HCT116 (cell line): ENCODE measurements around the gene MIEF1. TPM values are rescaled to one million over a fixed set of nuclear protein-coding genes. Genes with fewer than 3 reads are reported as not detected.
A peak's percentile ranks its signal among the peaks of the same experiment; 100 is the strongest.

Source experiments
- ATAC-seq: fragments of 200-7000 bp; cut with Tn5 transposase; 2 replicates; pipeline ENCODE4 v1.9.1; 2020; ENCODE audit warnings: mild to moderate bottlenecking, moderate library complexity
- BruUV-seq: library from RNA; stranded (reverse); fragments of 400-500 nt; replicated peaks from 2 replicates; lab custom pipeline; 2021; lab: Mats Ljungman, UMichigan
- CTCF ChIA-PET: fragments of 300-600 bp; sonication (Branson Sonifier 250); formaldehyde crosslinking; loops from one replicate; lab custom pipeline; 2021; ENCODE audit warnings: antibody characterized with exemption; lab: Charles Lee
- POLR2A ChIA-PET: fragments of 300-600, 350-600 bp; sonication (Branson Sonifier 250); formaldehyde crosslinking; loops from one replicate; lab custom pipeline; 2021; ENCODE audit warnings: antibody characterized with exemption; lab: Charles Lee
- RAD21 ChIA-PET, 2 experiments: fragments of 300-600 bp; sonication (Branson Sonifier 250); formaldehyde crosslinking; loops; one replicate each; lab custom pipeline; 2023; ENCODE audit warnings: low total read pairs in 2 of 2; ENCODE audit not compliant: uncharacterized antibody in 2 of 2, unreplicated experiment in 2 of 2, low non-redundant PET in 1 of 2; lab: Charles Lee
- DNase-seq: peaks from one replicate; pipeline ENCODE4 v3.0.0-alpha.2; 2010; ENCODE audit warnings: low read depth, low spot score
- H2AFZ ChIP-seq: fragments of 200-600 bp; shearing (Covaris generic), sonication (generic); 2 replicates; pipeline ENCODE4 v1.6.1; 2017; ENCODE audit warnings: low read depth, mixed run types, mixed read lengths, antibody characterized with exemption, low read length; ENCODE audit not compliant: poor library complexity, severe bottlenecking
- H3K27ac ChIP-seq: 2 replicates; pipeline ENCODE4 v1.5.1; 2012; ENCODE audit warnings: low read depth, low read length
- H3K27me3 ChIP-seq: fragments of 200-600 bp; sonication (generic); 2 replicates; pipeline ENCODE4 v1.6.1; 2016; ENCODE audit warnings: mixed run types, low read length, mixed read lengths; ENCODE audit not compliant: insufficient read depth
- H3K36me3 ChIP-seq, 2 experiments: fragments of 200-500 bp in 1 of 2; fragments of 200-600 bp in 1 of 2; sonication (Bioruptor generic) in 1 of 2; sonication (generic) in 1 of 2; 2 replicates each; pipeline versions ENCODE4 v1.5.1 to v1.6.1; 2014 to 2016; ENCODE audit warnings: low read length in 2 of 2, inconsistent platforms in 1 of 2, mixed read lengths in 1 of 2, mixed run types in 1 of 2; ENCODE audit not compliant: insufficient read depth in 2 of 2, control insufficient read depth in 1 of 2
- H3K4me1 ChIP-seq, 2 experiments: fragments of 200-600 bp in 1 of 2; sonication (generic) in 1 of 2; 2 replicates each; pipeline versions ENCODE4 v1.5.1 to v1.6.1; 2012 to 2017; ENCODE audit warnings: low read length in 2 of 2, inconsistent platforms in 1 of 2, mild to moderate bottlenecking in 1 of 2, mixed read lengths in 1 of 2, mixed run types in 1 of 2, moderate library complexity in 1 of 2; ENCODE audit not compliant: insufficient read depth in 2 of 2, control insufficient read depth in 1 of 2
- H3K4me2 ChIP-seq: fragments of 200-600 bp; sonication (generic); 2 replicates; pipeline ENCODE4 v1.6.1; 2017; ENCODE audit warnings: mixed run types, low read length, mixed read lengths
- H3K4me3 ChIP-seq, 2 experiments: fragments of 200-600 bp in 1 of 2; sonication (generic) in 1 of 2; replicated peaks in 1 of 2; 2 replicates each; pipeline ENCODE4 v1.5.1; 2011 to 2016; ENCODE audit warnings: low read length in 2 of 2, control low read depth in 1 of 2, low read depth in 1 of 2, mild to moderate bottlenecking in 1 of 2, mixed read lengths in 1 of 2, mixed run types in 1 of 2
- H3K79me2 ChIP-seq: fragments of 200-600 bp; sonication (generic); 2 replicates; pipeline ENCODE4 v1.6.1; 2017; ENCODE audit warnings: mild to moderate bottlenecking, mixed run types, low read length, moderate library complexity, mixed read lengths; ENCODE audit not compliant: insufficient read depth
- H3K9ac ChIP-seq: fragments of 200-600 bp; sonication (generic); 2 replicates; pipeline ENCODE4 v1.6.1; 2016; ENCODE audit warnings: low read length, mixed read lengths
- H3K9me2 ChIP-seq: fragments of 200-600 bp; sonication (generic), shearing (Covaris generic); 2 replicates; pipeline ENCODE4 v1.6.1; 2017; ENCODE audit warnings: mixed run types, mild to moderate bottlenecking, moderate library complexity; ENCODE audit not compliant: insufficient read depth
- H3K9me3 ChIP-seq, 2 experiments: fragments of 200-500 bp in 1 of 2; fragments of 200-600 bp in 1 of 2; sonication (Bioruptor generic) in 1 of 2; sonication (generic) in 1 of 2; 2 replicates each; pipeline ENCODE4 v1.6.1; 2014 to 2017; ENCODE audit warnings: low read length in 2 of 2, mixed read lengths in 2 of 2, inconsistent platforms in 1 of 2, low read depth in 1 of 2, mild to moderate bottlenecking in 1 of 2, mixed run types in 1 of 2, moderate library complexity in 1 of 2; ENCODE audit not compliant: control insufficient read depth in 1 of 2, insufficient read depth in 1 of 2
- H4K20me1 ChIP-seq: fragments of 200-600 bp; sonication (generic), shearing (Covaris generic); 2 replicates; pipeline ENCODE4 v1.6.1; 2017; ENCODE audit warnings: mixed run types, mild to moderate bottlenecking, moderate library complexity; ENCODE audit not compliant: insufficient read depth
- CBX3 ChIP-seq: IDR thresholded peaks from 2 replicates; pipeline ENCODE4 v1.6.1; 2012; ENCODE audit warnings: low read depth
- ELF1 ChIP-seq: IDR thresholded peaks from 2 replicates; pipeline ENCODE4 v1.6.1; 2012; ENCODE audit warnings: low read depth, borderline replicate concordance
- EZH2 ChIP-seq: fragments of 200-600 bp; sonication (generic); IDR thresholded peaks from 2 replicates; pipeline ENCODE4 v1.6.1; 2017; ENCODE audit warnings: antibody characterized with exemption, mixed run types
- EZH2phosphoT487 ChIP-seq: fragments of 200-600 bp; IDR thresholded peaks from 2 replicates; pipeline ENCODE4 v1.6.1; 2018; ENCODE audit warnings: antibody characterized with exemption, borderline replicate concordance
- JUND ChIP-seq: IDR thresholded peaks from 2 replicates; pipeline ENCODE4 v1.6.1; 2012
- POLR2AphosphoS5 ChIP-seq: IDR thresholded peaks from 2 replicates; pipeline ENCODE4 v1.6.1; 2011; ENCODE audit warnings: mild to moderate bottlenecking, low read depth, low read length, moderate library complexity
- RAD21 ChIP-seq: IDR thresholded peaks from 2 replicates; pipeline ENCODE4 v1.6.1; 2012; ENCODE audit warnings: low read depth, mild to moderate bottlenecking
- SIN3A ChIP-seq: IDR thresholded peaks from 2 replicates; pipeline ENCODE4 v1.6.1; 2012; ENCODE audit warnings: low read depth
- SP1 ChIP-seq: IDR thresholded peaks from 2 replicates; pipeline ENCODE4 v1.6.1; 2012; ENCODE audit warnings: low read depth
- SRF ChIP-seq: IDR thresholded peaks from 2 replicates; pipeline ENCODE4 v1.6.1; 2012; ENCODE audit warnings: low read depth
- YY1 ChIP-seq: IDR thresholded peaks from 2 replicates; pipeline ENCODE4 v1.6.1; 2011; ENCODE audit warnings: low read length, low read depth, moderate library complexity, mild to moderate bottlenecking; ENCODE audit not compliant: insufficient replicate concordance; ENCODE audit errors: extremely low read depth
- ZFX ChIP-seq: fragments of 450-650 bp; IDR thresholded peaks from 2 replicates; pipeline ENCODE4 v1.6.1; 2017
- intact Hi-C: fragments of 100-400 bp; cut with micrococcal nuclease; formaldehyde crosslinking; loops from 2 replicates; pipeline ENCODE4 v1.10.0; 2022
- total RNA-seq: library from RNA; stranded (reverse); gene quantifications from one replicate; pipeline ENCODE4 v1.2.1, GENCODE V29; 2021; ENCODE audit not compliant: unreplicated experiment
- TF ChIP-seq, protein P1 (sequence below): IDR thresholded peaks from 2 replicates; pipeline ENCODE4 v1.6.1; 2012
- TF ChIP-seq, protein P2 (sequence below), 3 experiments: fragments of 200-600 bp in 1 of 3; sonication (generic) in 1 of 3; IDR thresholded peaks in 2 of 3; conservative IDR thresholded peaks in 1 of 3; 2 replicates each; pipeline ENCODE4 v1.5.1; 2012 to 2017; ENCODE audit warnings: low read depth in 2 of 3, low read length in 2 of 3, antibody characterized with exemption in 1 of 3, borderline replicate concordance in 1 of 3, control low read depth in 1 of 3, mild to moderate bottlenecking in 1 of 3, mixed read lengths in 1 of 3, mixed run types in 1 of 3, moderate library complexity in 1 of 3; ENCODE audit not compliant: insufficient read depth in 1 of 3
- TF ChIP-seq, protein P3 (sequence below): IDR thresholded peaks from 2 replicates; pipeline ENCODE4 v1.6.1; 2012; ENCODE audit warnings: low read depth
- TF ChIP-seq, protein P4 (sequence below): IDR thresholded peaks from 2 replicates; pipeline ENCODE4 v1.6.1; 2012

The MIEF1 gene
- total RNA-seq, 1 experiment from 2014 or later: 42.8 TPM

DNA sequence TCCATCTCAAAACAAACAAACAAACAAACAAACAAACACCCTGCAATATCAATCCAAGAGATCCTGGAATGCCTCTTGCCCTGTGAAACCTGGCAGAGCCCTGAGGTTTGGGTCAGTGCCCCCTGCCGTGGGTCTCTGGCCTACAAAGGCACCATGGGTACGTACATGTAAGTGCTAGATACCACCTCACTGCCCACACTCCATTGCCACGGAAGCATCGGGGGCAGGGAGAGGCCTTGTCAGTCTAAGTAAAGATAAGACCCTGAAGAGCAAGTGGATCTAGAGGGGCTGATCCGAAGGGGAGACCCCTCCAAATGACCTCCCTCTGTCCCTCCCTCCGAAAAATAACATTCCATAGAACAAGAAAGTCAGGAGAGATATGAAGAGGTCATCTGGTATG is 2.0 kb upstream of the MIEF1 start (continued):
- no peak for TF ChIP-seq ZFX

DNA sequence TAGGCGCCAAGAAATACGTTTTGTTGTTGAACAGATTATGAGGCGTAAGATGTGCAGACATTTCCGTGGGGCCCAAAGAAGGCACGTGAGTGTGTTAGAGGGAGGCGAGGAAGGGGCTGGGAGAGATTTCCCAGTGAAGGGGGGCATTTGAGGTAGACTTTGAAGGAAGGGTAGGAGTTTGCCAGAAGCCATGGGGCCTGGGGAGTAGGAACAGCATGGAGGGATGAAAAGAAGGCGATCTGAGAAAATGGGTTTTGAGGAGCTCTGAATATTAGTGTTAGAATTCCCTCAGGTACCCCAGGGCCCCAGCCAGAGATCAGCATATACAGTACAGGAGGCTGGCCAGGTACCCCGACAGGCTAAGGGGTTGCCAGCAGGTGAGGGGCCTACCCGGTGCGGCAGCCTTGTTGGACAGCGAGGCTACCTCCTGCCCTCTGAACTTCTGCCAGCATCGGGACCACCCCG is 414 bp upstream of the MIEF1 start:
- Histone ChIP-seq H3K4me2 (peak overlapping the region; percentile 80), H3K4me1 (peaks cover 17 to 34% of the 10 kb centered on the region in 2 experiments), H3K4me3 (peak overlapping the region; percentile 92 to 97), H3K36me3 (peaks cover 19 to 30% of the 10 kb centered on the region in 2 experiments), H3K27ac (peak overlapping the region; percentile 70; the same call in 1 of the 2 replicates), H3K79me2 (peaks cover 46% of the 10 kb centered on the region), H3K9me2 (no peaks in the 10 kb centered on the region), H4K20me1 (no peaks in the 10 kb centered on the region), H3K27me3 (no peaks in the 10 kb centered on the region), H3K9ac (peak overlapping the region; percentile 96), H3K9me3 (no peaks in the 10 kb centered on the region), H2AFZ (no peak overlapping the region)
- intact Hi-C loops: loop anchor here (2.0 kb wide), 1 partner anchor 19 kb away; the partner anchor contains the start of gene ATF4
- RAD21 ChIA-PET: interaction anchor here (0.6 to 0.9 kb wide), 3 partner anchors 18 to 806 kb away, joined by 3 to 5 read pairs (median 3); partner anchors contain the start of gene ATF4 (in 1 of the 2)
- CTCF ChIA-PET: interaction anchor here (0.6 to 2.7 kb wide), 9 partner anchors 8 to 190 kb away, joined by 3 to 19 read pairs (median 4); partner anchors contain the start of gene RPL3
- TSS peak; percentile 97 for BruUV-seq
- DNase-seq (no peak), ATAC-seq (peak; percentile 52)
- no peak for TF ChIP-seq EZH2phosphoT487
- no peak for TF ChIP-seq JUND
- TF ChIP-seq, protein P1, sequence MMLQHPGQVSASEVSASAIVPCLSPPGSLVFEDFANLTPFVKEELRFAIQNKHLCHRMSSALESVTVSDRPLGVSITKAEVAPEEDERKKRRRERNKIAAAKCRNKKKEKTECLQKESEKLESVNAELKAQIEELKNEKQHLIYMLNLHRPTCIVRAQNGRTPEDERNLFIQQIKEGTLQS: no peak
- TF ChIP-seq SIN3A: no peak
- no peak for TF ChIP-seq EZH2
- TF ChIP-seq, protein P2, sequence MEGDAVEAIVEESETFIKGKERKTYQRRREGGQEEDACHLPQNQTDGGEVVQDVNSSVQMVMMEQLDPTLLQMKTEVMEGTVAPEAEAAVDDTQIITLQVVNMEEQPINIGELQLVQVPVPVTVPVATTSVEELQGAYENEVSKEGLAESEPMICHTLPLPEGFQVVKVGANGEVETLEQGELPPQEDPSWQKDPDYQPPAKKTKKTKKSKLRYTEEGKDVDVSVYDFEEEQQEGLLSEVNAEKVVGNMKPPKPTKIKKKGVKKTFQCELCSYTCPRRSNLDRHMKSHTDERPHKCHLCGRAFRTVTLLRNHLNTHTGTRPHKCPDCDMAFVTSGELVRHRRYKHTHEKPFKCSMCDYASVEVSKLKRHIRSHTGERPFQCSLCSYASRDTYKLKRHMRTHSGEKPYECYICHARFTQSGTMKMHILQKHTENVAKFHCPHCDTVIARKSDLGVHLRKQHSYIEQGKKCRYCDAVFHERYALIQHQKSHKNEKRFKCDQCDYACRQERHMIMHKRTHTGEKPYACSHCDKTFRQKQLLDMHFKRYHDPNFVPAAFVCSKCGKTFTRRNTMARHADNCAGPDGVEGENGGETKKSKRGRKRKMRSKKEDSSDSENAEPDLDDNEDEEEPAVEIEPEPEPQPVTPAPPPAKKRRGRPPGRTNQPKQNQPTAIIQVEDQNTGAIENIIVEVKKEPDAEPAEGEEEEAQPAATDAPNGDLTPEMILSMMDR (IDR thresholded peaks at IDR 0.05 in 2 of 3, conservative IDR thresholded peaks at IDR 0.05 in 1 of 3; ENCODE audit: borderline replicate concordance in 1 of 3, insufficient read depth in 1 of 3, low read depth in 2 of 3, low read length in 2 of 3): no peak
- no peak for TF ChIP-seq RAD21
- TF ChIP-seq POLR2AphosphoS5: no peak
- TF ChIP-seq ZFX: no peak
- TF ChIP-seq SRF: no peak
- TF ChIP-seq, protein P3, sequence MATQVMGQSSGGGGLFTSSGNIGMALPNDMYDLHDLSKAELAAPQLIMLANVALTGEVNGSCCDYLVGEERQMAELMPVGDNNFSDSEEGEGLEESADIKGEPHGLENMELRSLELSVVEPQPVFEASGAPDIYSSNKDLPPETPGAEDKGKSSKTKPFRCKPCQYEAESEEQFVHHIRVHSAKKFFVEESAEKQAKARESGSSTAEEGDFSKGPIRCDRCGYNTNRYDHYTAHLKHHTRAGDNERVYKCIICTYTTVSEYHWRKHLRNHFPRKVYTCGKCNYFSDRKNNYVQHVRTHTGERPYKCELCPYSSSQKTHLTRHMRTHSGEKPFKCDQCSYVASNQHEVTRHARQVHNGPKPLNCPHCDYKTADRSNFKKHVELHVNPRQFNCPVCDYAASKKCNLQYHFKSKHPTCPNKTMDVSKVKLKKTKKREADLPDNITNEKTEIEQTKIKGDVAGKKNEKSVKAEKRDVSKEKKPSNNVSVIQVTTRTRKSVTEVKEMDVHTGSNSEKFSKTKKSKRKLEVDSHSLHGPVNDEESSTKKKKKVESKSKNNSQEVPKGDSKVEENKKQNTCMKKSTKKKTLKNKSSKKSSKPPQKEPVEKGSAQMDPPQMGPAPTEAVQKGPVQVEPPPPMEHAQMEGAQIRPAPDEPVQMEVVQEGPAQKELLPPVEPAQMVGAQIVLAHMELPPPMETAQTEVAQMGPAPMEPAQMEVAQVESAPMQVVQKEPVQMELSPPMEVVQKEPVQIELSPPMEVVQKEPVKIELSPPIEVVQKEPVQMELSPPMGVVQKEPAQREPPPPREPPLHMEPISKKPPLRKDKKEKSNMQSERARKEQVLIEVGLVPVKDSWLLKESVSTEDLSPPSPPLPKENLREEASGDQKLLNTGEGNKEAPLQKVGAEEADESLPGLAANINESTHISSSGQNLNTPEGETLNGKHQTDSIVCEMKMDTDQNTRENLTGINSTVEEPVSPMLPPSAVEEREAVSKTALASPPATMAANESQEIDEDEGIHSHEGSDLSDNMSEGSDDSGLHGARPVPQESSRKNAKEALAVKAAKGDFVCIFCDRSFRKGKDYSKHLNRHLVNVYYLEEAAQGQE: no peak
- TF ChIP-seq SP1: no peak
- TF ChIP-seq CBX3: no peak
- TF ChIP-seq YY1: no peak
- TF ChIP-seq ELF1: no peak
- TF ChIP-seq, protein P4, sequence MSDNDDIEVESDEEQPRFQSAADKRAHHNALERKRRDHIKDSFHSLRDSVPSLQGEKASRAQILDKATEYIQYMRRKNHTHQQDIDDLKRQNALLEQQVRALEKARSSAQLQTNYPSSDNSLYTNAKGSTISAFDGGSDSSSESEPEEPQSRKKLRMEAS: no peak
- POLR2A ChIA-PET: interaction anchor here (0.8 to 4.2 kb wide), 9 partner anchors 11 to 182 kb away, joined by 3 to 37 read pairs (median 5); partner anchors contain the start of genes ATF4 and RPL3
